Astrocyte of the cerebellum (primary cell): ENCODE measurements around the gene MCM8.

Experiments
- DNase-seq: peaks from one replicate; pipeline ENCODE4 v3.0.0-alpha.2; 2011; ENCODE audit warnings: low read depth
- H3K4me3 ChIP-seq: 2 replicates; pipeline ENCODE4 v1.5.1; 2011; ENCODE audit warnings: mild to moderate bottlenecking, low read depth, low read length, moderate library complexity
- CTCF ChIP-seq: IDR thresholded peaks from 2 replicates; pipeline ENCODE4 v1.5.1; 2012; ENCODE audit warnings: low read length, low read depth, moderate library complexity, mild to moderate bottlenecking; ENCODE audit errors: missing control alignments
- in situ Hi-C: cut with HindIII; loops from 2 replicates; pipeline ENCODE4 v1.10.0; 2017; ENCODE audit warnings: low sequenced_read_pairs

Gene MCM8

GRCh38 chr20:5975778-5976177, 25.3 kb downstream of the MCM8 start:
- no peak overlapping the region for H3K4me3 ChIP-seq
- no peak for TF ChIP-seq CTCF
- no peak for DNase-seq
- in situ Hi-C loops = no loop called here

GRCh38 chr20:5977223-5977622, 26.8 kb downstream of the MCM8 start:
- in situ Hi-C loops = no loop called here
- H3K4me3 ChIP-seq = no peak overlapping the region
- TF ChIP-seq CTCF = no peak
- no peak for DNase-seq

GRCh38 chr20:5977975-5978374, 27.5 kb downstream of the MCM8 start:
- no peak for DNase-seq
- in situ Hi-C loops = no loop called here
- H3K4me3 ChIP-seq = no peak overlapping the region
- TF ChIP-seq CTCF = no peak

- in situ Hi-C loops = no loop called here
- no peak overlapping the region for H3K4me3 ChIP-seq
- TF ChIP-seq CTCF = no peak
- DNase-seq = no peak
Measured at GRCh38 chr20:5979801-5980200, 29.3 kb downstream of the MCM8 start.

- DNase-seq = no peak
- in situ Hi-C loops = no loop called here
- no peak for TF ChIP-seq CTCF
- H3K4me3 ChIP-seq = no peak overlapping the region
Measured at GRCh38 chr20:5980720-5981538, 30.5 kb downstream of the MCM8 start.

- in situ Hi-C loops = no loop called here
- no peak for DNase-seq
- H3K4me3 ChIP-seq = no peak overlapping the region
- no peak for TF ChIP-seq CTCF
Measured at GRCh38 chr20:5987383-5987782, 36.9 kb downstream of the MCM8 start.

- TF ChIP-seq CTCF = no peak
- H3K4me3 ChIP-seq = no peak overlapping the region
- DNase-seq = no peak
- in situ Hi-C loops = no loop called here
Measured at GRCh38 chr20:5989539-5989938, 39.1 kb downstream of the MCM8 start.
